Activated CD8-positive, alpha-beta T cell treated with anti-CD3 and anti-CD28 coated beads for 36 hours (primary cell): ENCODE data around the gene GOLPH3. TPM values are rescaled to one million over a fixed set of nuclear protein-coding genes. Genes with fewer than 3 reads are reported as not detected.
"Not testable (repeated sequence)": the region's sequence is repeated elsewhere in the genome, so short reads cannot be mapped to it uniquely, and the experiment has no call there.

Source experiments
- ATAC-seq: fragments of 200-7000 bp; cut with Tn5 transposase; one replicate; pipeline ENCODE4 v1.10.0; 2021; ENCODE audit warnings: mild to moderate bottlenecking, moderate library complexity
- CTCF ChIA-PET: fragments of 350-600 bp; sonication (Branson Sonifier 250); formaldehyde crosslinking; loops from one replicate; lab custom pipeline; 2021; ENCODE audit warnings: antibody characterized with exemption; lab: Charles Lee
- POLR2A ChIA-PET: fragments of 350-600 bp; sonication (Branson Sonifier 250); formaldehyde crosslinking; loops from one replicate; lab custom pipeline; 2021; ENCODE audit warnings: antibody characterized with exemption; lab: Charles Lee
- DNase-seq: peaks from one replicate; pipeline ENCODE4 v3.0.0-alpha.2; 2020
- H3K27ac Mint-ChIP-seq: one replicate; pipeline ENCODE4 v1.8.0; 2021; ENCODE audit warnings: mild to moderate bottlenecking, mixed read lengths
- H3K27me3 Mint-ChIP-seq: one replicate; pipeline ENCODE4 v1.8.0; 2021; ENCODE audit warnings: mixed read lengths
- H3K36me3 Mint-ChIP-seq: one replicate; pipeline ENCODE4 v1.8.0; 2021; ENCODE audit warnings: low read depth, mixed read lengths
- H3K4me1 Mint-ChIP-seq: one replicate; pipeline ENCODE4 v1.8.0; 2021; ENCODE audit warnings: low read depth, mixed read lengths
- H3K4me3 Mint-ChIP-seq: one replicate; pipeline ENCODE4 v1.8.0; 2021; ENCODE audit warnings: mild to moderate bottlenecking, moderate library complexity, mixed read lengths
- H3K9me3 Mint-ChIP-seq: one replicate; pipeline ENCODE4 v1.8.0; 2021; ENCODE audit warnings: mixed read lengths
- intact Hi-C: fragments of 100-400 bp; cut with micrococcal nuclease; formaldehyde crosslinking; loops from one replicate; pipeline ENCODE4 v1.10.0; 2022
- total RNA-seq, 2 experiments: library from RNA; stranded (reverse); gene quantifications; one replicate each; pipeline ENCODE4 v1.2.3, GENCODE V29; 2021
- TF ChIP-seq, protein P1 (sequence below): fragments of 200-600 bp; IDR thresholded peaks from one replicate; pipeline ENCODE4 v1.8.0; 2022; ENCODE audit warnings: antibody characterized with exemption, mild to moderate bottlenecking

The GOLPH3 gene
- total RNA-seq, 2 experiments from 2014 or later, result 53.2 to 56.7 TPM

- Mint-ChIP-seq H3K4me1 (peaks cover 5% of the 10 kb centered on the region), H3K27me3 (no peaks in the 10 kb centered on the region), H3K27ac (no peak overlapping the region), H3K36me3 (no peaks in the 10 kb centered on the region), H3K4me3 (no peak overlapping the region), H3K9me3 (no peaks in the 10 kb centered on the region)
- DNase-seq (no peak), ATAC-seq (no peak)
- intact Hi-C loops, result no loop called here
- ChIA-PET CTCF (interaction anchor here (0.7 to 1.3 kb wide), 2 partner anchors 12 to 262 kb away, joined by 3 to 4 read pairs; no protein-coding TSS in a partner anchor), POLR2A (interaction anchor here (0.5 kb wide), 1 partner anchor 121 kb away, joined by 4 read pairs; no protein-coding TSS in a partner anchor)
- TF ChIP-seq, protein P1, sequence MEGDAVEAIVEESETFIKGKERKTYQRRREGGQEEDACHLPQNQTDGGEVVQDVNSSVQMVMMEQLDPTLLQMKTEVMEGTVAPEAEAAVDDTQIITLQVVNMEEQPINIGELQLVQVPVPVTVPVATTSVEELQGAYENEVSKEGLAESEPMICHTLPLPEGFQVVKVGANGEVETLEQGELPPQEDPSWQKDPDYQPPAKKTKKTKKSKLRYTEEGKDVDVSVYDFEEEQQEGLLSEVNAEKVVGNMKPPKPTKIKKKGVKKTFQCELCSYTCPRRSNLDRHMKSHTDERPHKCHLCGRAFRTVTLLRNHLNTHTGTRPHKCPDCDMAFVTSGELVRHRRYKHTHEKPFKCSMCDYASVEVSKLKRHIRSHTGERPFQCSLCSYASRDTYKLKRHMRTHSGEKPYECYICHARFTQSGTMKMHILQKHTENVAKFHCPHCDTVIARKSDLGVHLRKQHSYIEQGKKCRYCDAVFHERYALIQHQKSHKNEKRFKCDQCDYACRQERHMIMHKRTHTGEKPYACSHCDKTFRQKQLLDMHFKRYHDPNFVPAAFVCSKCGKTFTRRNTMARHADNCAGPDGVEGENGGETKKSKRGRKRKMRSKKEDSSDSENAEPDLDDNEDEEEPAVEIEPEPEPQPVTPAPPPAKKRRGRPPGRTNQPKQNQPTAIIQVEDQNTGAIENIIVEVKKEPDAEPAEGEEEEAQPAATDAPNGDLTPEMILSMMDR, result no peak
Measured at GRCh38 chr5:32088214-32088613, 85.9 kb downstream of the GOLPH3 start.

- no peaks in the 10 kb centered on the region for H3K36me3 Mint-ChIP-seq
Measured at GRCh38 chr5:32087086-32088082, 86.7 kb downstream of the GOLPH3 start.

DNA sequence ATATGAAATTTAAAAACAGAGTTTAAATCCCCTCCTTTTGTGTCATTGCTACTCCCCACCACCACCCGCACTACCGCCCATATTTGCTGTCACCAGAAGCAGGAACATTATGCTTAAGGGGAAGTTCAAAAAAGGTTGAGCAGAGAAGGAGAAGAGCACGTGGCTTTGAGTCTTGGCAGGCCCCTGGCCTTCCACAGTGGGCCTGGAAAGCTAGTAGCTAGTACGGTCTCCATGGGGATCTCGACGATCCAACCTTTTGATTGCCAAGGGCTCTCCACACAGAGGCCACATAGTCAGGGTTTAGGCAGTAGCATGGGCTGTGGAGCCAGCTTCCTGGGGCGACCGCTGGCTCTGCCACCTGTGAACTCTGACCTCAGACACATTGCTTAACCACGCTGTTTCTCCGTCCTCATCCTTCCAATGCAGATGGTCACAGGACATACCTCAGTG lies 90.1 kb downstream of the GOLPH3 start:
- Mint-ChIP-seq H3K9me3 (no peaks in the 10 kb centered on the region), H3K4me1 (no peaks in the 10 kb centered on the region), H3K36me3 (no peaks in the 10 kb centered on the region), H3K27ac (no peak overlapping the region), H3K27me3 (no peaks in the 10 kb centered on the region), H3K4me3 (no peak overlapping the region)
- ATAC-seq, result no peak
- POLR2A ChIA-PET, result no interaction called here
- intact Hi-C loops, result no loop called here
- DNase-seq, result no peak
- CTCF ChIA-PET, result interaction anchor here (1.8 kb wide), 1 partner anchor 9 kb away, joined by 6 read pairs; no protein-coding TSS in a partner anchor
- TF ChIP-seq, protein P1, result no peak

More at GRCh38 chr5:32087086-32088082, 86.7 kb downstream of the GOLPH3 start:
- H3K27ac Mint-ChIP-seq, result no peak overlapping the region
- no peaks in the 10 kb centered on the region for H3K9me3 Mint-ChIP-seq
- ChIA-PET POLR2A (interaction anchor here (0.5 kb wide), 1 partner anchor 122 kb away, joined by 4 read pairs; no protein-coding TSS in a partner anchor), CTCF (interaction anchor here (0.7 to 1.3 kb wide), 2 partner anchors 11 to 261 kb away, joined by 3 to 4 read pairs; no protein-coding TSS in a partner anchor)
- H3K4me1 Mint-ChIP-seq, result no peaks in the 10 kb centered on the region
- H3K4me3 Mint-ChIP-seq, result no peak overlapping the region
- H3K27me3 Mint-ChIP-seq, result no peaks in the 10 kb centered on the region
- intact Hi-C loops, result no loop called here
- TF ChIP-seq, protein P1, result no peak
- no peak for ATAC-seq
- no peak for DNase-seq

DNA sequence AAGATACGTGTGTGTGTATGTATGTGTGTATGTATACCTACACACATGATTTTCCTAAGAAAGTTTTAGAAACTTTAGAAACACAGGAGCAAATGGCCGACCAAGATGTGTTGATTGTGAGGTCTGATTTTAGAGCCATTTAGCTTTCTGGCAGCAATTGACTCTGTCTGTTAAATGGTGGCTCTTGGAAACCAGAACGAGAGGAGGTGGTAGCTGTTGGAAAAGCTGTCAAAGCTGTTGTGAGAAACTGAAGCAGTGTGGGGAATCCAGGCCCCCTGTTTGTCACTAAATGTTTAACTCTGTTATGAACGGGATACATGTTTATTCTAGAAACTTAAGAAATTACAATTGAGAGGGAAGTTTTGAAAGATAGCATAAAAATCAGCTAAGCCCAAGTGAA lies 91.4 kb downstream of the GOLPH3 start:
- H3K36me3 Mint-ChIP-seq, result no peaks in the 10 kb centered on the region
- no peaks in the 10 kb centered on the region for H3K27me3 Mint-ChIP-seq
- TF ChIP-seq, protein P1, result no peak
- DNase-seq, result no peak
- H3K27ac Mint-ChIP-seq, result no peak overlapping the region
- intact Hi-C loops, result no loop called here
- H3K4me3 Mint-ChIP-seq, result no peak overlapping the region
- CTCF ChIA-PET, result interaction anchor here (0.7 kb wide), 1 partner anchor 26 kb away, joined by 3 read pairs; no protein-coding TSS in a partner anchor
- no peaks in the 10 kb centered on the region for H3K4me1 Mint-ChIP-seq
- ATAC-seq, result no peak
- no peaks in the 10 kb centered on the region for H3K9me3 Mint-ChIP-seq
- POLR2A ChIA-PET, result no interaction called here

DNA sequence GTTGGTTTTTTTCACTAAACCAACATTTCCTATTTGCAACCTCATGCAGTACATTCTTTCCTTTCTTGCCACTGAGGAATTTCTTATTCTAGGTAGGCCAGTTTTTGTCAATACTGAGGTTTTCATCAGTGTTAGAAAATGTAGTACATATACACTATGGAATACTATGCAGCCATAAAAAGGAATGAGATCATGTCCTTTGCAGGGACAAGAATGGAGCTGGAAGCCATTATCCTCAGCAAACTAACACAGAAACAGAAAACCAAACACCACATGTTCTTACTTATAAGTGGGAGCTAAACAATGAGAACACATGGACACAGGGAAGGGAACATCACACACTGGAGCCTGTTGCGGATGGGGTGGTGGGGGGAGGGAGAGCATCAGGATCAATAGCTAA lies 93.6 kb downstream of the GOLPH3 start:
- not testable (repeated sequence) for H3K9me3 Mint-ChIP-seq, H3K27me3 Mint-ChIP-seq, H3K4me3 Mint-ChIP-seq

GRCh38 chr5:32078855-32079254 lies 95.3 kb downstream of the GOLPH3 start:
- POLR2A ChIA-PET, DNase-seq, H3K27me3 Mint-ChIP-seq, H3K9me3 Mint-ChIP-seq, H3K4me3 Mint-ChIP-seq, H3K4me1 Mint-ChIP-seq, H3K36me3 Mint-ChIP-seq, H3K27ac Mint-ChIP-seq, ATAC-seq: not testable (repeated sequence)
- intact Hi-C loops, result loop anchor here (5.0 kb wide), 2 partner anchors 252 to 497 kb away; no protein-coding TSS in a partner anchor
- CTCF ChIA-PET, result interaction anchor here (0.9 to 4.4 kb wide), 3 partner anchors 14 to 254 kb away, joined by 4 to 40 read pairs (median 4); no protein-coding TSS in a partner anchor

More for the DNA sequence above, 93.6 kb downstream of the GOLPH3 start:
- CTCF ChIA-PET, intact Hi-C loops, ATAC-seq, H3K27ac Mint-ChIP-seq, H3K4me1 Mint-ChIP-seq, POLR2A ChIA-PET, DNase-seq, H3K36me3 Mint-ChIP-seq: not testable (repeated sequence)
